ENCODE results near the gene PDCD6IP.
"Not testable (repeated sequence)": the region's sequence is repeated elsewhere in the genome, so short reads cannot be mapped to it uniquely, and the experiment has no call there.

Gene PDCD6IP

DNA sequence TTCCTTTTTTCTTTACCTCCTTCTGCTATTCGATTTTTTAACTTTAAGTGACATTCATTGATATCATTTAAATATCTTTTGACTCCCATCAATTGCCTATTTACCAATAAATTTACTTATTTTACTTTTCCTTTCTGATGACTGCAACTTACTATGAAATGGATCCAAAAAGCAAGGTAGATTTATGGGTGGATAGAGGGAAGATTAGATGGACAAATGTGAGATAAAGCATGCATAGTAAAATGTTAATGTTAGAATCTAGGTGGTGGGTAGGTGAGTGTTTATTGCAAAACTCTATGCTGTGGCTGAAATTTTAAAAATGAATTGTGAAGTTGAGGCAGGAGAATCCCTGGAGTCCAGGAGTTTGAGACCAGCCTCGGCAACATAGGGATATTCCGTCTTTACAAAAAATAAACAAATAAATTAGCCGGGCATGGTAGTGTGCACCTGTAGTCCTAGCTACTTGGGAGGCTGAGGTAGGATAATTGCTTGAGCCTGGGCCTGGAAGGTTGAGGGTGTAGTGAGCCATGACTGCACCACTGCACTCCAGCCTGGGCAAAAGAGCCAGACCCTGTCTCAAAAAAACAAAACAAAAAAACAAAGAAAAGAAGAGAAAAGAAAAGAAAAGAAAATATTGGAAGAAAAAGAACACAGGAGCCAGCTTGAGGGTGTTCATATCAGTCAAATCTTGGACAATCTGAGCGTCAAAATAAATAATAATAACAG lies 6.1 kb upstream of the PDCD6IP start:
- DNase-seq: no peak

GRCh38 chr3:33795131-33795530 lies 3.3 kb upstream of the PDCD6IP start:
- DNase-seq: no peak

- no peak for DNase-seq
Measured at GRCh38 chr3:33795856-33796536, 2.4 kb upstream of the PDCD6IP start.

DNA sequence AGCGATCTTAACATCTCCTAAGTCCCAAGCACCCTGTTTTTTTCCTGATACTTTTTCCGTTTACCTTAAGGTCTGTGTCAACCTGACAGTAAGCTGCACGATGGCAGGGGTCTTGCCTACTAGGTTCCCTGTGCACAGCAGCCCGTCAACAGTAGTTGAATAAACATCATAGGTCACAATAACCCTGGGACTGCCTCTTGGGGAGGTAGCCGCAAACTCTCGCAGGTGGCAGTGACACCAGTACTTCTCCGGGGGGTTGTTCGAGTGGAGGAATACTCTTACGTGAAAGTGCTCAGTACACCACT lies 365 bp upstream of the PDCD6IP start:
- no peak for DNase-seq

GRCh38 chr3:33799202-33799551 lies 747 bp downstream of the PDCD6IP start:
- no peak for DNase-seq

DNA sequence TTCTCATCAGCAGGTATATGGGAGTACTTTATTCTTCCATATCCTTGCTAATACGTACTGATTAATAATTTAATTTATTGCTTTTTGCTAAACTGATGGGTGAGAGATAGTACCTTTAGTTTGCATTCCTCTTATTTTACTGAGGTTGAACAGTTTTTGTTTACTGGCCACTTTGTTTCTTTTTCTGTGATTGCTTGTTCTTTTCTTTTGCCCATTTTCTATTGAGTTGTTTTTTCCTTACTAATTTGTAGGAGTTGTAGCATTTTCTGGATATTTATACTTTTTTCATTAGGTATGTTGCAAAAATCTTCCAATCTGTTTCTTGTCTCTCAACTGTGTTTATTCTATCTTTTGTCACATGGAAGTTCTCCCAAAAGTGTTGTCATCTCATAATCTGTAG lies 4.8 kb downstream of the PDCD6IP start:
- DNase-seq: no peak

DNA sequence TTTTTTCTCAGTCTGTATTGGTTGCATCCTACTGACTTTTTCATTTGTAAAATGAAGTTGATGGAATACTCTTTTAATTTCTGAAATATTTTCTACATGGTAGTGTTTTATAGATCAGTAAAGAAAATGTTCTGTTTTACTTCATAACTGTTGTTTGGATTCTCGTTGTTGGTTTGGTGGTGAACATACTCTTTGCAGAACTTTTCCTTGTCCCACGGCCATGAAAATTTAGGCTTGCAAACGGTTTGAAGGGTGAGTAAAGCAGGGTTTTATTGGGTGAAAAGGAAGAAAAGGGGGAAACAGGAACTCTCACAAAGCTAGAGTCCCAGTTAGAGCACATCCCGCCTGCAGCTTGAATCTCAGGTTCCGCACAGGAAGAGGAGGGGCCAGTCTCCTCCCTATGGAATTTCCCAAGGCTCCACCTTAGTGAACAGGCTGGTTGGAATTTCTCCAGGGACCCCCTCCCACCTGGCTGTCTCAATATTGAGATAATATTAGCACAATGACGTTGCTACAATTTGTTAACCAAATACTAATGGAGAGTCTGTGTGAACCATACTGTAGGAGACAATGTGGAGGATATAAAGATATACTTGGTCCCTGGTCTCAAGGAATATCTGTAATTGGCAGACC lies 5.6 kb downstream of the PDCD6IP start:
- DNase-seq: no peak

- DNase-seq: no peak
Measured at GRCh38 chr3:33807191-33807590, 8.8 kb downstream of the PDCD6IP start.

DNA sequence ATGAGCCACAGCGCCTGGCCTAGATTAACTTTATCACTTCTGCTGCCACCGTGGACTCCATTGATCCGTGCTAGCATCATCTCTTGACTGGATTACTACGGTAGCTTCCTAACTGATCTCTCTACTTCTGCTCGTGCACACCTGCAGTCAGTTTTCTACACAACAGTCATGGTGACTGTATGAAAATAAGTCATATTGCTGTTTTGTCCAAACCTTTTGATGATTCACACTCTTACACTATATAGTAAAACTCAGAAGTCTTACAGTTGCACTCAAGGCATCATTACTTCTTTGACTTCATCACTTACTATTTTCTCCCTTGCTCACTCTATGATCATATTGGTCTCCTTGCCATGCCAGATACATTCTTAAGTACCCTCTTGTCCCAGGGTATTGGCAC lies 10.1 kb downstream of the PDCD6IP start:
- DNase-seq: no peak

DNA sequence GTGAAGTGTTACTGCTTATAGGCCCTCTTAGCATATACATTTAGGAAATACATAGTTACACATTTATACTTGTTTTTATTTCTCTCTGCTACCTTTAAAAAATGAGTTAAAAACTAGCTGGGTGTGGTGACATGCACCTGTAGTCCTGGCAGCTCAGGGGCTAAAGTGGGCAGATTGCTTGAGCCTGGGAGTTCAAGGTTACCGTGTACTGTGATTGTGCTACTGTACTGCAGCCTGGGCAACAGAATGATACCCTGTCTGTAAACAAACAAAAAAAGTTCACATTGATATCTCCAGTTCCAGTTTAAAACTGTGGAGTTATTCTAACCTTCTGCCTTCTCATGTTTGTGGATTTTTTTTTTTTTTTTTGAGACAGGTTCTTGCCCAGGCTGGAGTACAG lies 12.1 kb downstream of the PDCD6IP start:
- no peak for DNase-seq

DNA sequence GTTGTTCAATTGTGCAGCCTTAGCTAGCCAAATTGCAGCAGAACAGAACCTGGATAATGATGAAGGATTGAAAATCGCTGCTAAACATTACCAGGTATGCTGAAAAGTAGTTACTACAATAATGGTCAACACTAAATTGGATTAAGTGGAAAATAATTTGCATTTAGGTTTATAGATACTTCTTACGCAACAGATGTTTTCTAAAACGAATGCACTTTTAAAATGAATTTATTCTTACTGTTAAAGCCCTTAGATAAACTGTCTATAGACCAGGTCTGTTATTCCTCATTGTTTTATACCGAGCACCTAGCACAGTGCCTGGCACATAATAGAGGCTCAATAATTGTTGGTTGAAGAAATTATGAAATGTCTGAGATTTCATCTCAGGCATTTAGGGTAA lies 23.6 kb downstream of the PDCD6IP start:
- no peak for DNase-seq

GRCh38 chr3:33823821-33824220 lies 25.4 kb downstream of the PDCD6IP start:
- no peak for DNase-seq

- DNase-seq: no peak
Measured at GRCh38 chr3:33825111-33825510, 26.7 kb downstream of the PDCD6IP start.

DNA sequence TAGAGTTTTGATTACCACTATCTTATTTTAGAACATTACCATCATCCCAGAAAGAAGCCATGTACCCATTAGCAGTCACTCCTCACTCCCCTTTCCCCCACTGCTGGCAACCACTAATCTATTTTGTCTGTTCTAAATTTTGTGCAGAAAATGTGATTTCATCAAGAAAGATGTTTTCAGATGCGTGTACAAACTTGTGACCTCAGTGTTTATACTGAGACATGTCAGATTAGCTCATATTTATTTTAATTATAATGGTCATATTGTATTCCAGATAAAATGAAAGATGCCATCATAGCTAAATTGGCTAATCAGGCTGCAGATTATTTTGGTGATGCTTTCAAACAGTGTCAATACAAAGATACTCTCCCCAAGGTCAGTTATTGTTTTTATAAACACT lies 27.8 kb downstream of the PDCD6IP start:
- no peak for DNase-seq

DNA sequence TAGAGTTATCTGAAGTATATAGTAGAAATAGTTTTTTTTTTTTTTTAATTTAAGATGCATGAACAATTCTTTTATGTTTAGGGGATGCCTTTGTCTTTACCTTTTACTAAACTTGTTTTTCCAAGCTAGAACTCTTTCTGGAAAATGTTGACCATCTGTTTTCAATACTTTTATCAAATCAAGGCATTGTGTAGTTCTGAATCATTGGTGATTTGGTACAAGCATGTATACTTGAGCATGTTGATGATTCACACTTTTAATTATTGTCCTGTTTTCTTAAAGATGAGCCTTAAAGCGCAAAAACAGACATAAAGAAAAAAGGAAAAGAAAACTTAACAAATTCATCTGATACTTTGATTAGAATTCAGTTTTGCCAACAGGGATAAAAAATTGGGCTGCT lies 28.3 kb downstream of the PDCD6IP start:
- no peak for DNase-seq

GRCh38 chr3:33829720-33830119 lies 31.3 kb downstream of the PDCD6IP start:
- DNase-seq: no peak

DNA sequence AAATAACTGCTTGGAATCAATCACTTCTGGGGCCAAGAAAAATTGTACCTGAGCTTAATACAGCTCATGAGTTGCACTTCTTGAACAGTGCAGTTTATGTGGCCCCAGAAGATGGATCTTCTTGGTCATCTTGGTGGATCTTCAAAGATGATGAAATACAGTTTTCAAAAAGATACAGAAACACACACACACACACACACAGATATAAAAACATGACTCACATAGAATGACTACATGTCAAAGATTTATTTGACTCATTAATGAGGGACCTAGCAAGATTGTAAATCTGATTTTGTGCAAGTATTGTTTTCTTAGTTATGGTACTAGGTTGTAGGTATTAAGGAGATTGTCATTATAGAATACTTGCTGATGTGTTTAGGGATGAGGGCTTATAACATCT lies 32.6 kb downstream of the PDCD6IP start:
- DNase-seq: no peak

GRCh38 chr3:33833408-33834095 lies 35.1 kb downstream of the PDCD6IP start:
- DNase-seq: no peak

- DNase-seq: no peak
Measured at GRCh38 chr3:33834096-33834453, 35.6 kb downstream of the PDCD6IP start.

DNA sequence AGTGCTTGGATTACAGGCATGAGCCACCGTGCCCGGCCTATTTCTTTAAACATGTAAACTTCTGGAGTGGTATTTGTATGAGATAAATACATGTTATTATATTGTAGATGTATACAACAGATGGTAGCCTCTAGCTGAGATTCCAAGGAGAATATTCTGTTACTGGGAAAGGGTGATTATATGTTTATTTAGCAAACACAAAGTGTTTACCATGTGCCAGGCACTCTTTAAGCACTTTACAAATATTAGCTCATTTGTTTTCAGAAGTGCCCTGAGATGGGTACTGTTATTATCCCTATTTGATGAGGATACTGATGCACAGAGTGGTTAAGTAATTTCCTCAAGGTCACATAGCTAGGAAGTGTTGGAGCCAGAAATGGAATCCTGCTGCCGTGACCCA lies 38.8 kb downstream of the PDCD6IP start:
- not testable (repeated sequence) for DNase-seq

GRCh38 chr3:33839283-33839682 lies 40.9 kb downstream of the PDCD6IP start:
- DNase-seq: no peak

DNA sequence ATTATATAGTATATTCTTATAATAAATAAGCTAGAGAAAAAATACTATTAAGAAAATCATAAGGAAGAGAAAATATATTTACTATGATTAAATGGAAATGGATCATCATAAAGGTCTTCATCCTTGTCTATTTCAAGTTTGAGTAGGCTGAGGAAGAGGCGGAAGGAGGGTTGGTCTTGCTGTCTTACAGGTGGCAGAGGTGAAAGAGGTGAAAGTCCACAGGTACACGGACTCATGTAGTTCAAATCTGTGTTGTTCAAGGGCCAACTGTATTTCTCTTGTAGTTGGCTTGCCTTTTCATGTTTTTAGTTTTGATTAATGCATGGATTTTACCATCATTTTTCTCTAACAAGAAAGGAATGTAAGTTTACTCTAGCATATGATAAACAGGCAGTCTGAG lies 41.7 kb downstream of the PDCD6IP start:
- no peak for DNase-seq

DNA sequence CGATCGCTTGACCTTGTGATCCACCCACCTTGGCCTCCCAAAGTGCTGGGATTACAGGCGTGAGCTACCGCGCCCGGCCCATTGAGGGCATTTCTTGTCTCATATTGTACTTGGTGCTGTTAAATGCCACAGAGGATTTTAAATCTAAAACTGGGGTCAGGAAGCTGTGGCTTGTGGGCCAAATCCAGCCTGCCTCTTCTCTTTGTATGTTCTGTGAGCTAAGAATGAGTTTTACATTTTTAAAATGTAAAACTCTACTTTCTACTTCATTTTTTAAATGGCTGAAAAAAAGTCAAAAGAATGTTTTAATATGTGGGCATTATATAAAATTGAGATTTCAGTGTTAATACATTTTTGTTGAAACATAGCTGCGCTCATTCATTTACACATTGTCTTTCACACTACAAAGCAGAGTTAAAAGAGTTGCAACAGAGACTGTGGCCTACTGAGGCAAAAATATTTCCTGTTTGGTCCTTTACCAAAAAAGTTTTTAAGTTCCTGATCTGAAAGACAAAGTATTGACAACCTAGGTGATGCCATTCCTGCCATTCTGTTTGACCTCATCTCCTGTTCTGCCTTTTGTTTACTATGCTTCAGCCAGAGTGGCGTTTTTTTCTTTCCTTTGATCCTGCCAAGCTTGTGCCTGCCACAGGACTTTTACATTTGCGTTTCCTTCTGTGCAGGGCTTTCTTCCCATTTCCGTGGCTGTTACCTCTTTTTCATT lies 50.4 kb downstream of the PDCD6IP start:
- no peak for DNase-seq

Data from stimulated activated CD4-positive, alpha-beta T cell treated with anti-CD3 and anti-CD28 coated beads, Interleukin-1b, Interleukin-23, amount 100 ng/mL, for 48 hours (primary cell).